Measurements from ENCODE around the gene FKBP8.
A peak's percentile ranks its signal among the peaks of the same experiment; 100 is the strongest.

Gene FKBP8

DNA sequence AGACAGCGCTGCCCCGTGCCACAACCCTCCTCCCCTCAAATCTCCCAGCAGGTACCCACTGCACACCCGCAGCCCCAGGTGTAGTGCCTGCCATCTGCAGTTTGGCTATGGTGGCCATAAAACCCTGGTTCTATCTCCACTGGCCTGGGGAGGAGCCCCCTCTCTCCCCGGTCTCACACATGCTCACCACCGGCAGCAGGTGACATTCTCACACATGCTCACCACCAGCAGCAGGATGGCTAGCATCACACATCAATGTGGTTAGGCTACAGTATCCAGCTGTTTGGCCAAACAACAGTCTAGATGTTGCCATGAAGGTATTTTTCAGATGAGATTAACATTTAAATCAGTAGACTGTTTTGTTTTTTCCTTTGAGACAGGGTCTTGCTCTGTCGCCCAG is 52.6 kb downstream of the FKBP8 start:
- H3K4me3 ChIP-seq (replicated peaks; ENCODE audit: low read depth, low read length): no peak overlapping the region
- peaks cover 5% of the 10 kb centered on the region for H3K36me3 ChIP-seq (ENCODE audit: control insufficient read depth, insufficient read depth, low read length)
- DNase-seq (ENCODE audit: extremely low read depth, insufficient read length): no peak
- TF ChIP-seq, protein P1, sequence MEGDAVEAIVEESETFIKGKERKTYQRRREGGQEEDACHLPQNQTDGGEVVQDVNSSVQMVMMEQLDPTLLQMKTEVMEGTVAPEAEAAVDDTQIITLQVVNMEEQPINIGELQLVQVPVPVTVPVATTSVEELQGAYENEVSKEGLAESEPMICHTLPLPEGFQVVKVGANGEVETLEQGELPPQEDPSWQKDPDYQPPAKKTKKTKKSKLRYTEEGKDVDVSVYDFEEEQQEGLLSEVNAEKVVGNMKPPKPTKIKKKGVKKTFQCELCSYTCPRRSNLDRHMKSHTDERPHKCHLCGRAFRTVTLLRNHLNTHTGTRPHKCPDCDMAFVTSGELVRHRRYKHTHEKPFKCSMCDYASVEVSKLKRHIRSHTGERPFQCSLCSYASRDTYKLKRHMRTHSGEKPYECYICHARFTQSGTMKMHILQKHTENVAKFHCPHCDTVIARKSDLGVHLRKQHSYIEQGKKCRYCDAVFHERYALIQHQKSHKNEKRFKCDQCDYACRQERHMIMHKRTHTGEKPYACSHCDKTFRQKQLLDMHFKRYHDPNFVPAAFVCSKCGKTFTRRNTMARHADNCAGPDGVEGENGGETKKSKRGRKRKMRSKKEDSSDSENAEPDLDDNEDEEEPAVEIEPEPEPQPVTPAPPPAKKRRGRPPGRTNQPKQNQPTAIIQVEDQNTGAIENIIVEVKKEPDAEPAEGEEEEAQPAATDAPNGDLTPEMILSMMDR (IDR thresholded peaks at IDR 0.05; ENCODE audit: insufficient read depth, low read length, poor library complexity, severe bottlenecking): no peak
- H3K27me3 ChIP-seq (replicated peaks; ENCODE audit: control insufficient read depth, insufficient read depth, low read length): no peaks in the 10 kb centered on the region

DNA sequence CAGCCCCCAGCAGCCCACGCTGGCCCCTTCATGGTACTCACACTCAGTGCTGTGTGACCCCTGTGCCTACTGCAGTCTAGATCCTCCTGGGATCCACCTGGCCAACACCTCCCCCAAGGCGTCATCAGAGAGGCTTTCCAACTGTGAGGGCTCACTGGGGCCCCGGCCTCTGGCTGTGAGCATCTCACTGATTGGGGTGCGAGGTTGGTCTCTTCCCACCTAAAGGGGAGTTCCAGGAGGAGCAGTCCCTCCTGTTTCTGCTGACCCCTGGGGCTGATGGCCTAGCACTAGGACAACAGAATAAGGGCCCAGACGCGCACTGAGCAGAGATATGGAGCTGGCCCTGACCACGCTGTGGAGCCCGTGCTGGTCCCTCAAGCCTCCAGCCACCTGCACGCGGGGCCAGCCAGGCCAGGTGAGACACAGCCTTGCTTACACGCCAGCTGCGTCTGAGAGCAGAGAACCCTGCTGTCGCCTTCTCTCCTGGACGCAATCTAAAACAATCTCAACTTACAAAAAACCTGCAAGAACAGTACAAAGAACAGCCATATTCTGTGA is 53.7 kb downstream of the FKBP8 start:
- no peak for DNase-seq (ENCODE audit: extremely low read depth, insufficient read length)
- Histone ChIP-seq H3K27me3 (replicated peaks; ENCODE audit: control insufficient read depth, insufficient read depth, low read length) (no peaks in the 10 kb centered on the region), H3K4me3 (replicated peaks; ENCODE audit: low read depth, low read length) (no peak overlapping the region), H3K36me3 (ENCODE audit: control insufficient read depth, insufficient read depth, low read length) (peaks cover 5% of the 10 kb centered on the region)
- TF ChIP-seq, protein P1 (IDR thresholded peaks at IDR 0.05; ENCODE audit: insufficient read depth, low read length, poor library complexity, severe bottlenecking): no peak

DNA sequence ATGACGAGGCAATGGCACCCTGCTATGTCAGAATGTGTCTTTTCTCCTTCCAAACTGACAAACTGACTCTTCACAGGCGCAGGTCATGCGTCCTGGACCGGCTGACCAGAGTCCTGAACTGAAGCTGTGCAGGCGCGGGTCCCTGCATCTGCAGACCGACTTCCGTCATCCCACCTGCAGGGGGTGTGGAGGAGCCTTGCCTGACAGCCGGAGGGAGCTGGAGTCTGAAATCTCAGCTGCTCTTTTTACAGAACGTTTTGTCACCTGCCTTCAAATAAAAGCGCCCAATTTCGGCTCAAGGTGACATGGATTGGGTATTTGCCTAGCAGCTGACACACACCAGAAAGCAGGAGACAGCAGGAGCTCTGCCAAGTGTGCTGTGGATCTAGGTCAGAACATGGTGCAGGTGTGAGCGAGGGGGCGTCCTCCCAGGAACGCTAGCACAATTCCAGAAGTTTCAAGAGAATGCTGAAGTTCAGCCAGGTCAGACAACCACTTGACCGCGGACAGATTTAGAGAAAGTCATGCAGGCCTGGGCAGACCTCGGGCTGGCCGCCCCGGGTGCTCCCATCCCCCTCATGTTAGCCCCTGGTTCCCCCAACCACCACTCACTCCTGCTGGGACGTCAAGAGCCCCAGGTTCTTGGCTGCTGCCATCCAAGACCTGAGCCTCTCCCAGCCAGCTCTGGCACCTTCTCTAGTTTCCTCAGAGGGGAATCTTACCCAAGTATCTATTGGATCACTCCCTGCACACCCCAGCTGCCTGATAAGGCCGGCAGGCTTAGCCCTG is 54.3 kb downstream of the FKBP8 start:
- H3K36me3 ChIP-seq (ENCODE audit: control insufficient read depth, insufficient read depth, low read length): peaks cover 5% of the 10 kb centered on the region
- TF ChIP-seq, protein P1 (IDR thresholded peaks at IDR 0.05; ENCODE audit: insufficient read depth, low read length, poor library complexity, severe bottlenecking): peak; percentile 41
- no peak for DNase-seq (ENCODE audit: extremely low read depth, insufficient read length)
- no peaks in the 10 kb centered on the region for H3K27me3 ChIP-seq (replicated peaks; ENCODE audit: control insufficient read depth, insufficient read depth, low read length)
- H3K4me3 ChIP-seq (replicated peaks; ENCODE audit: low read depth, low read length): no peak overlapping the region

DNA sequence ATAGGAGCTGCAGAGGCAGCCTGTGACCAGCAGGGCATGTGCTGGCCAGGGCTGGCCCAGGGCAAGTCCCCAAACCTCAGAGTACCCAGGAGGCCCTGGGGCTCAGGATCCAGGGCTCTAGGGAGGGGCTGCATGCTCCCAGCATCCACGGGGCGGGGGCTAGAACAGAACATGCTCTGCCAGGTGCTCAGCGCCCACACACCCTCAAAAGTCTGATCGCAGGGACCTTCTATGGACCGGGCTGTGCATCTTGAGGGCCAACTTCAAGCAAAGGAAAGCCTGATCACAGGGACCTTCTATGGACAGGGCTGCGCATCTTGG is 55.0 kb downstream of the FKBP8 start:
- TF ChIP-seq, protein P1 (IDR thresholded peaks at IDR 0.05; ENCODE audit: insufficient read depth, low read length, poor library complexity, severe bottlenecking): no peak
- no peak overlapping the region for H3K4me3 ChIP-seq (replicated peaks; ENCODE audit: low read depth, low read length)
- DNase-seq (ENCODE audit: extremely low read depth, insufficient read length): no peak

DNA sequence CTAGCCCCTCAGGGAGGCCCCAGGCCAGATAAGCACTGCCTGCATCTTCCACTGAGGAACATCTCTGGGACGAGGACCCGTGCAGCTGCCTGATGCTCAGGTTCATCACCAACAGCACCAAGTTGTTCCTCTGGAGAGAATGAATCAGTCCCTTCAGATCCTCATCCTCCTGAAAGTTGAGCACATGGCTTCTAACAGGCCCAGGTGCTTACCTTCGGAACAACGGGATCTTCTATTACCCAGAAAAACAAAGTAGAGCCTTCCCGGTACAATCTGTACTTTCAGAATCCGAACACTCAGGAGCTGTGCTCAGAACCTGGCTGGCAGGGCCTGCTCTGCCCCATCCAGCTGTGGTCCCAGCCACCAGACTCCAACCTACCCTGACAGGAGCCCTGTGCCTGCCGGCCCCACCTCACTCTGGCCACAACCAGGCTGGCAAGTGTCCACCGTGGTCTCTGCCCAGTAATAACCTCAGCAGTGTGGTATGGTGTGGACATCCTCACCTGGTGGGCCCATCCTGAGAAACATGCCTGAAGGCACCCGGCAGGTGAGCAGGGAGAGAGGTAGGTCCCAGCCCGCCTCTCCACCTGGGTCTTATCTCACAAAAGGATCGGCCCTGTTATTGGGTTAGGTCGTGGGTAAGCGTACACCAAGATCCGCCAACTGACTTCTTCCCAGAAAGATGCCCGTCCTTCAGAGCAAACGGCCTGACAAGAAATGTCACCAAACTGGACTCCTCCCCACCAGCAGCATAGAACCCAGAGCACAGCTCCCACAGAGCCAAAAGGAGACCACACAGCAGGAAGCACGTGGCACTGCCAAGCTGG is 55.6 kb downstream of the FKBP8 start:
- H3K4me3 ChIP-seq (replicated peaks; ENCODE audit: low read depth, low read length): no peak overlapping the region
- H3K27me3 ChIP-seq (replicated peaks; ENCODE audit: control insufficient read depth, insufficient read depth, low read length): no peaks in the 10 kb centered on the region
- no peak for DNase-seq (ENCODE audit: extremely low read depth, insufficient read length)
- H3K36me3 ChIP-seq (ENCODE audit: control insufficient read depth, insufficient read depth, low read length): peaks cover 5% of the 10 kb centered on the region
- TF ChIP-seq, protein P1 (IDR thresholded peaks at IDR 0.05; ENCODE audit: insufficient read depth, low read length, poor library complexity, severe bottlenecking): no peak

More for the DNA sequence above, 55.0 kb downstream of the FKBP8 start:
- no peaks in the 10 kb centered on the region for H3K27me3 ChIP-seq (replicated peaks; ENCODE audit: control insufficient read depth, insufficient read depth, low read length)
- H3K36me3 ChIP-seq (ENCODE audit: control insufficient read depth, insufficient read depth, low read length): peaks cover 5% of the 10 kb centered on the region
